ENCODE results near the gene RPL39L.

The RPL39L gene

GRCh38 chr3:187093320-187093719 lies 46.0 kb downstream of the RPL39L start:
- Histone ChIP-seq H3K9me3 (ENCODE audit: insufficient read depth, low read length) (peaks cover 23% of the 10 kb centered on the region), H3K4me3 (ENCODE audit: insufficient read length, low read depth) (no peak overlapping the region)

GRCh38 chr3:187088701-187089100 lies 50.6 kb downstream of the RPL39L start:
- Histone ChIP-seq H3K9me3 (ENCODE audit: insufficient read depth, low read length) (peaks cover 36% of the 10 kb centered on the region), H3K27me3 (ENCODE audit: insufficient read depth, insufficient read length) (no peaks in the 10 kb centered on the region), H3K9ac (ENCODE audit: insufficient read length, low read depth) (no peak overlapping the region), H3K4me3 (ENCODE audit: insufficient read length, low read depth) (no peak overlapping the region), H3K36me3 (ENCODE audit: insufficient read depth, insufficient read length, low read length) (no peaks in the 10 kb centered on the region), H3K4me1 (ENCODE audit: insufficient read depth, insufficient read length) (no peaks in the 10 kb centered on the region)
- no peak for DNase-seq (ENCODE audit: low read depth, low spot score)
- TF ChIP-seq ZNF274 (IDR thresholded peaks at IDR 0.05; ENCODE audit: low read depth, low read length) (no peak), SUZ12 (IDR thresholded peaks at IDR 0.05; ENCODE audit: extremely low read depth, insufficient read depth, insufficient read length) (no peak), YY1 (IDR thresholded peaks at IDR 0.05; ENCODE audit: insufficient read depth, insufficient read length) (no peak)

More at GRCh38 chr3:187093320-187093719, 46.0 kb downstream of the RPL39L start:
- no peaks in the 10 kb centered on the region for H3K36me3 ChIP-seq (ENCODE audit: insufficient read depth, insufficient read length, low read length)
- DNase-seq (ENCODE audit: low read depth, low spot score), result no peak
- no peaks in the 10 kb centered on the region for H3K27me3 ChIP-seq (ENCODE audit: insufficient read depth, insufficient read length)
- no peaks in the 10 kb centered on the region for H3K4me1 ChIP-seq (ENCODE audit: insufficient read depth, insufficient read length)
- no peak overlapping the region for H3K9ac ChIP-seq (ENCODE audit: insufficient read length, low read depth)
- TF ChIP-seq SUZ12 (IDR thresholded peaks at IDR 0.05; ENCODE audit: extremely low read depth, insufficient read depth, insufficient read length), result no peak
- no peak for TF ChIP-seq ZNF274 (IDR thresholded peaks at IDR 0.05; ENCODE audit: low read depth, low read length)
- no peak for TF ChIP-seq YY1 (IDR thresholded peaks at IDR 0.05; ENCODE audit: insufficient read depth, insufficient read length)

GRCh38 chr3:187086831-187087230 lies 52.5 kb downstream of the RPL39L start:
- Histone ChIP-seq H3K9me3 (ENCODE audit: insufficient read depth, low read length) (peaks cover 21% of the 10 kb centered on the region), H3K9ac (ENCODE audit: insufficient read length, low read depth) (no peak overlapping the region), H3K36me3 (ENCODE audit: insufficient read depth, insufficient read length, low read length) (no peaks in the 10 kb centered on the region), H3K4me3 (ENCODE audit: insufficient read length, low read depth) (no peak overlapping the region), H3K4me1 (ENCODE audit: insufficient read depth, insufficient read length) (no peaks in the 10 kb centered on the region), H3K27me3 (ENCODE audit: insufficient read depth, insufficient read length) (no peaks in the 10 kb centered on the region)
- DNase-seq (ENCODE audit: low read depth, low spot score), result no peak
- TF ChIP-seq SUZ12 (IDR thresholded peaks at IDR 0.05; ENCODE audit: extremely low read depth, insufficient read depth, insufficient read length), result no peak
- no peak for TF ChIP-seq ZNF274 (IDR thresholded peaks at IDR 0.05; ENCODE audit: low read depth, low read length)
- TF ChIP-seq YY1 (IDR thresholded peaks at IDR 0.05; ENCODE audit: insufficient read depth, insufficient read length), result no peak

- no peaks in the 10 kb centered on the region for H3K36me3 ChIP-seq (ENCODE audit: insufficient read depth, insufficient read length, low read length)
- H3K9ac ChIP-seq (ENCODE audit: insufficient read length, low read depth), result no peak overlapping the region
- H3K27me3 ChIP-seq (ENCODE audit: insufficient read depth, insufficient read length), result no peaks in the 10 kb centered on the region
- H3K9me3 ChIP-seq (ENCODE audit: insufficient read depth, low read length), result peaks cover 21% of the 10 kb centered on the region
- TF ChIP-seq YY1 (IDR thresholded peaks at IDR 0.05; ENCODE audit: insufficient read depth, insufficient read length) (no peak), SUZ12 (IDR thresholded peaks at IDR 0.05; ENCODE audit: extremely low read depth, insufficient read depth, insufficient read length) (no peak), ZNF274 (IDR thresholded peaks at IDR 0.05; ENCODE audit: low read depth, low read length) (no peak)
- H3K4me1 ChIP-seq (ENCODE audit: insufficient read depth, insufficient read length), result no peaks in the 10 kb centered on the region
- no peak for DNase-seq (ENCODE audit: low read depth, low spot score)
- no peak overlapping the region for H3K4me3 ChIP-seq (ENCODE audit: insufficient read length, low read depth)
Measured at GRCh38 chr3:187085933-187086332, 53.4 kb downstream of the RPL39L start.

GRCh38 chr3:187085021-187085666 lies 54.2 kb downstream of the RPL39L start:
- peaks cover 21% of the 10 kb centered on the region for H3K9me3 ChIP-seq (ENCODE audit: insufficient read depth, low read length)

GRCh38 chr3:187084580-187084979 lies 54.7 kb downstream of the RPL39L start:
- Histone ChIP-seq H3K4me1 (ENCODE audit: insufficient read depth, insufficient read length) (no peaks in the 10 kb centered on the region), H3K9me3 (ENCODE audit: insufficient read depth, low read length) (peaks cover 21% of the 10 kb centered on the region), H3K9ac (ENCODE audit: insufficient read length, low read depth) (no peak overlapping the region), H3K4me3 (ENCODE audit: insufficient read length, low read depth) (no peak overlapping the region), H3K27me3 (ENCODE audit: insufficient read depth, insufficient read length) (no peaks in the 10 kb centered on the region), H3K36me3 (ENCODE audit: insufficient read depth, insufficient read length, low read length) (no peaks in the 10 kb centered on the region)
- DNase-seq (ENCODE audit: low read depth, low spot score), result no peak
- no peak for TF ChIP-seq YY1 (IDR thresholded peaks at IDR 0.05; ENCODE audit: insufficient read depth, insufficient read length)

More at GRCh38 chr3:187085021-187085666, 54.2 kb downstream of the RPL39L start:
- H3K4me3 ChIP-seq (ENCODE audit: insufficient read length, low read depth), result no peak overlapping the region
- H3K27me3 ChIP-seq (ENCODE audit: insufficient read depth, insufficient read length), result no peaks in the 10 kb centered on the region
- H3K4me1 ChIP-seq (ENCODE audit: insufficient read depth, insufficient read length), result no peaks in the 10 kb centered on the region
- no peak overlapping the region for H3K9ac ChIP-seq (ENCODE audit: insufficient read length, low read depth)
- no peak for TF ChIP-seq ZNF274 (IDR thresholded peaks at IDR 0.05; ENCODE audit: low read depth, low read length)
- TF ChIP-seq YY1 (IDR thresholded peaks at IDR 0.05; ENCODE audit: insufficient read depth, insufficient read length), result no peak
- no peak for TF ChIP-seq SUZ12 (IDR thresholded peaks at IDR 0.05; ENCODE audit: extremely low read depth, insufficient read depth, insufficient read length)
- no peak for DNase-seq (ENCODE audit: low read depth, low spot score)
- H3K36me3 ChIP-seq (ENCODE audit: insufficient read depth, insufficient read length, low read length), result no peaks in the 10 kb centered on the region

GRCh38 chr3:187084126-187084525 lies 55.2 kb downstream of the RPL39L start:
- TF ChIP-seq ZNF274 (IDR thresholded peaks at IDR 0.05; ENCODE audit: low read depth, low read length) (no peak), YY1 (IDR thresholded peaks at IDR 0.05; ENCODE audit: insufficient read depth, insufficient read length) (no peak), SUZ12 (IDR thresholded peaks at IDR 0.05; ENCODE audit: extremely low read depth, insufficient read depth, insufficient read length) (no peak)

More at GRCh38 chr3:187084126-187084525, 55.2 kb downstream of the RPL39L start:
- H3K36me3 ChIP-seq (ENCODE audit: insufficient read depth, insufficient read length, low read length), result peaks cover 3% of the 10 kb centered on the region
- H3K4me3 ChIP-seq (ENCODE audit: insufficient read length, low read depth), result no peak overlapping the region
- H3K27me3 ChIP-seq (ENCODE audit: insufficient read depth, insufficient read length), result no peaks in the 10 kb centered on the region
- H3K9ac ChIP-seq (ENCODE audit: insufficient read length, low read depth), result no peak overlapping the region
- H3K4me1 ChIP-seq (ENCODE audit: insufficient read depth, insufficient read length), result no peaks in the 10 kb centered on the region
- peaks cover 21% of the 10 kb centered on the region for H3K9me3 ChIP-seq (ENCODE audit: insufficient read depth, low read length)
- DNase-seq (ENCODE audit: low read depth, low spot score), result no peak
